ENCODE measurements around the gene MACROD2.

MACROD2 gene

GRCh38 chr20:14193885-14194284 is 198.6 kb downstream of the MACROD2 start:
- no peak overlapping the region for H3K4me3 ChIP-seq (replicated peaks; ENCODE audit: low read depth, low read length)
- no peak for TF ChIP-seq CTCF (IDR thresholded peaks at IDR 0.05; ENCODE audit: low read depth, low read length, missing control alignments)
- no peak for DNase-seq (ENCODE audit: extremely low read depth, low read depth)

GRCh38 chr20:14197097-14197496 is 201.8 kb downstream of the MACROD2 start:
- DNase-seq (ENCODE audit: extremely low read depth, low read depth), result no peak
- TF ChIP-seq CTCF (IDR thresholded peaks at IDR 0.05; ENCODE audit: low read depth, low read length, missing control alignments), result no peak
- H3K4me3 ChIP-seq (replicated peaks; ENCODE audit: low read depth, low read length), result no peak overlapping the region

- H3K4me3 ChIP-seq (replicated peaks; ENCODE audit: low read depth, low read length), result no peak overlapping the region
- no peak for TF ChIP-seq CTCF (IDR thresholded peaks at IDR 0.05; ENCODE audit: low read depth, low read length, missing control alignments)
- DNase-seq (ENCODE audit: extremely low read depth, low read depth), result no peak
These were observed 203.1 kb downstream of the MACROD2 start for GRCh38 chr20:14198416-14198815.

- H3K4me3 ChIP-seq (replicated peaks; ENCODE audit: low read depth, low read length), result no peak overlapping the region
- DNase-seq (ENCODE audit: extremely low read depth, low read depth), result no peak
- no peak for TF ChIP-seq CTCF (IDR thresholded peaks at IDR 0.05; ENCODE audit: low read depth, low read length, missing control alignments)
These were observed 203.8 kb downstream of the MACROD2 start for GRCh38 chr20:14199111-14199510.

GRCh38 chr20:14203657-14204056 is 208.3 kb downstream of the MACROD2 start:
- DNase-seq (ENCODE audit: extremely low read depth, low read depth), result no peak
- H3K4me3 ChIP-seq (replicated peaks; ENCODE audit: low read depth, low read length), result no peak overlapping the region
- no peak for TF ChIP-seq CTCF (IDR thresholded peaks at IDR 0.05; ENCODE audit: low read depth, low read length, missing control alignments)

- TF ChIP-seq CTCF (IDR thresholded peaks at IDR 0.05; ENCODE audit: low read depth, low read length, missing control alignments), result no peak
These were observed 212.3 kb downstream of the MACROD2 start for GRCh38 chr20:14207591-14207990.

GRCh38 chr20:14208956-14209355 is 213.6 kb downstream of the MACROD2 start:
- no peak for TF ChIP-seq CTCF (IDR thresholded peaks at IDR 0.05; ENCODE audit: low read depth, low read length, missing control alignments)
- no peak overlapping the region for H3K4me3 ChIP-seq (replicated peaks; ENCODE audit: low read depth, low read length)
- DNase-seq (ENCODE audit: extremely low read depth, low read depth), result no peak

More at GRCh38 chr20:14207591-14207990, 212.3 kb downstream of the MACROD2 start:
- H3K4me3 ChIP-seq (replicated peaks; ENCODE audit: low read depth, low read length), result no peak overlapping the region
- no peak for DNase-seq (ENCODE audit: extremely low read depth, low read depth)

Measured in HFF-Myc (cell line).